ENCODE measurements around the gene CABYR.
"Not testable (repeated sequence)": the region's sequence is repeated elsewhere in the genome, so short reads cannot be mapped to it uniquely, and the experiment has no call there.

Gene CABYR

DNA sequence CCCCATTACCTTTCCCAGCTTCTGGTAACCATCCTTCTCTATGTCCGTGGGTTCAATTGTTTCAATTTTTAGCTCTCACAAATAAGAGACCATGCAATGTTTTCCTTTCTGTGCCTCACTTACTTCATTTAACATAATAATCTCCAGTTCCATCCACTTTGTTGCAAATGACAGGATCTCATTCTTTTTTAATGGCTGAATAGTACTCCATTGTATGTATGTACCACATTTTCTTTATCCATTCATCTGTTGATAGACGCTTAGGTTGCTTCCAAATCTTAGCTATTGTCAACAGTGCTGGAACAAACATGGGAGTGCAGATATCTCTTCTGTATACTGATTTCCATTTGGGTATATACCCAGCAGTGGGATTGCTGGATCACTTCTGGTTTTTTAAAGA lies 1.8 kb downstream of the CABYR start:
- TF ChIP-seq, protein P1, sequence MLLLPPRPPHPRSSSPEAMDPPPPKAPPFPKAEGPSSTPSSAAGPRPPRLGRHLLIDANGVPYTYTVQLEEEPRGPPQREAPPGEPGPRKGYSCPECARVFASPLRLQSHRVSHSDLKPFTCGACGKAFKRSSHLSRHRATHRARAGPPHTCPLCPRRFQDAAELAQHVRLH (tag by site-specific recombination; IDR thresholded peaks at IDR 0.05) = 0 out of 2 replicates have a peak, but pooled peaks have one; percentile 40
- TF ChIP-seq ZFP69B (tag by site-specific recombination; IDR thresholded peaks at IDR 0.05) = no peak
- peak; percentile 56 for TF ChIP-seq ZNF146 (tag by site-specific recombination; IDR thresholded peaks at IDR 0.05)
- peaks cover 14 to 22% of the 10 kb centered on the region in 2 experiments for H3K36me3 ChIP-seq (ENCODE audit: control insufficient read depth in 2 of 2, insufficient read depth in 1 of 2, low read length in 2 of 2)
- H3K4me3 ChIP-seq (ENCODE audit: low read depth, low read length) = no peak overlapping the region
- no peaks in the 10 kb centered on the region for H3K9me3 ChIP-seq (ENCODE audit: control insufficient read depth, insufficient read depth, low read depth, low read length)
- ChIA-PET CTCF (interaction anchor here (0.6 kb wide), 1 partner anchor 345 kb away, joined by 3 read pairs; no protein-coding TSS in a partner anchor), POLR2A (interaction anchor here (0.6 kb wide), 2 partner anchors 57 to 96 kb away, joined by 4 to 5 read pairs; no protein-coding TSS in a partner anchor)
- no peak overlapping the region for H3K27ac ChIP-seq (ENCODE audit: extremely low read depth, low read depth, low read length)
- peaks cover 4% of the 10 kb centered on the region for H3K4me1 ChIP-seq (ENCODE audit: control insufficient read depth, insufficient read depth, low read length)

DNA sequence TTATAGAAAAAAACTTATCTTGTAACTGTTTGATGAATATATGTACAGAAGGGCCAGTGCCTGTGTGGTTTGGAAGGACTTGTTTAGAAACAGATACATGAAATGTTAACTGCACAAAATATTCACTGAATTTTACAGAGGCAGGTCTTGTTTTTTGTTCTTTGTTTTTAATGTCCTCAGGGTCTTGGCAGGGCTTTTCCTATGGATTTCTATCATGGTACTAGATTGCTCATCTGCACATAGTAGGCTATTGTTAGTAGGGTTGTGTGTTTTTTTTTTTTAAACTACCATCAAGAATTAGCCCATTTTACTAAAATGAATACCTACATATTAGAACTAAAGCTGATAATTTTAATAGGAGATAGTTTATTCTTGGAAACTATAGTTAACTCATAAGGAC lies 3.5 kb downstream of the CABYR start:
- peaks cover 4% of the 10 kb centered on the region; the same call in 1 of the 2 replicates for H3K4me1 ChIP-seq (ENCODE audit: control insufficient read depth, insufficient read depth, low read length)
- H3K9me3 ChIP-seq (ENCODE audit: control insufficient read depth, insufficient read depth, low read depth, low read length) = no peaks in the 10 kb centered on the region; the same call in 1 of the 2 replicates
- ChIA-PET CTCF (interaction anchor here (2.1 kb wide), 1 partner anchor 34 kb away, joined by 6 read pairs; no protein-coding TSS in a partner anchor), POLR2A (interaction anchor here (0.6 to 0.7 kb wide), 2 partner anchors 9 to 1459 kb away, joined by 4 to 5 read pairs; no protein-coding TSS in a partner anchor)
- H3K36me3 ChIP-seq (ENCODE audit: control insufficient read depth in 2 of 2, insufficient read depth in 1 of 2, low read length in 2 of 2) = peaks cover 18 to 39% of the 10 kb centered on the region in 2 experiments
- TF ChIP-seq ZNF16 (tag by site-specific recombination; IDR thresholded peaks at IDR 0.05; ENCODE audit: low read depth) (no peak), ZNF792 (tag by site-specific recombination; IDR thresholded peaks at IDR 0.05) (no peak), ZNF449 (tag by site-specific recombination; IDR thresholded peaks at IDR 0.05) (no peak), ZNF416 (tag by site-specific recombination; IDR thresholded peaks at IDR 0.05) (no peak), HOXD13 (CRISPR knock-in tag; IDR thresholded peaks at IDR 0.05; ENCODE audit: borderline replicate concordance) (no peak), ZNF473 (tag by site-specific recombination; IDR thresholded peaks at IDR 0.05) (no peak), ZBTB1 (tag by site-specific recombination; IDR thresholded peaks at IDR 0.05) (no peak), ZSCAN30 (tag by site-specific recombination; IDR thresholded peaks at IDR 0.05) (no peak)
- no peak overlapping the region for H3K27ac ChIP-seq (ENCODE audit: extremely low read depth, low read depth, low read length)
- H3K4me3 ChIP-seq (ENCODE audit: low read depth, low read length) = no peak overlapping the region

GRCh38 chr18:24149591-24149990 lies 10.7 kb downstream of the CABYR start:
- POLR2A ChIA-PET = interaction anchor here (2.9 to 3.2 kb wide), 2 partner anchors 10 kb away, joined by 21 to 23 read pairs; partner anchors contain the start of gene CABYR
- CTCF ChIA-PET = not testable (repeated sequence)

DNA sequence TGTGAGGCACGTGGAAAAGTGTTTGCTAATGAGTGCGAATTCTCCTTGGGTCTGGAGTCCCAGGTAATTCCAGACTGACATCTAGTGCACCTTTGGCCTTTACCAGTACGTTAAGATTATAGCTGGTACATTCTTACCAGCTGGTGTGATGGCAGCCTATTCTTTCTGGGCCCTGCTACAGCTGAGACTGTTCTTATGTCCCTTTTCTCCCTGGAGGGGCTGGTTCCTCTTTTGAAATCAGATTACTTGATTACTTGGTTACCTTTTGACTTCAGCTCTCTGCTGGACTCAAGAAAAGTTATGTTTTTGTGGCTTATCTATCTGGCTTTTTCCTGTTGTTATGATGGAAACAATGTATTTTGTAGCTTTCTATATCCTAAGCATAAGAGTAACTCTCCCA lies 14.5 kb downstream of the CABYR start:
- Histone ChIP-seq H3K4me1 (ENCODE audit: control insufficient read depth, insufficient read depth, low read length) (no peaks in the 10 kb centered on the region), H3K27ac (ENCODE audit: extremely low read depth, low read depth, low read length) (no peak overlapping the region), H3K36me3 (ENCODE audit: control insufficient read depth in 2 of 2, insufficient read depth in 1 of 2, low read length in 2 of 2) (peaks cover 0 to 44% of the 10 kb centered on the region in 2 experiments; a peak in 2 of 3 replicates), H3K4me3 (ENCODE audit: low read depth, low read length) (no peak overlapping the region), H3K9me3 (ENCODE audit: control insufficient read depth, insufficient read depth, low read depth, low read length) (no peaks in the 10 kb centered on the region)
- POLR2A ChIA-PET = no interaction called here
- CTCF ChIA-PET = interaction anchor here (0.7 to 2.1 kb wide), 2 partner anchors 23 to 53 kb away, joined by 4 to 8 read pairs; no protein-coding TSS in a partner anchor
- TF ChIP-seq ZIC2 (tag by site-specific recombination; IDR thresholded peaks at IDR 0.05) (no peak), ZNF473 (tag by site-specific recombination; IDR thresholded peaks at IDR 0.05) (no peak), MZF1 (tag by site-specific recombination; IDR thresholded peaks at IDR 0.05; ENCODE audit: borderline replicate concordance) (no peak), ZNF184 (tag by site-specific recombination; IDR thresholded peaks at IDR 0.05) (no peak), ZSCAN30 (tag by site-specific recombination; IDR thresholded peaks at IDR 0.05) (no peak), ZNF157 (tag by site-specific recombination; IDR thresholded peaks at IDR 0.05) (no peak), HOXA7 (CRISPR knock-in tag; IDR thresholded peaks at IDR 0.05; ENCODE audit: borderline replicate concordance) (no peak), KLF10 (tag by site-specific recombination; IDR thresholded peaks at IDR 0.05) (no peak), ZFP37 (tag by site-specific recombination; IDR thresholded peaks at IDR 0.05) (no peak), ZNF677 (tag by site-specific recombination; IDR thresholded peaks at IDR 0.05) (no peak), ZNF121 (tag by site-specific recombination; IDR thresholded peaks at IDR 0.05) (no peak), YY2 (tag by site-specific recombination; IDR thresholded peaks at IDR 0.05) (no peak), ZNF23 (tag by site-specific recombination; IDR thresholded peaks at IDR 0.05; ENCODE audit: borderline replicate concordance) (no peak), ZNF10 (tag by site-specific recombination; IDR thresholded peaks at IDR 0.05) (no peak), ZNF510 (tag by site-specific recombination; IDR thresholded peaks at IDR 0.05; ENCODE audit: insufficient replicate concordance) (no peak)
- TF ChIP-seq, protein P2, sequence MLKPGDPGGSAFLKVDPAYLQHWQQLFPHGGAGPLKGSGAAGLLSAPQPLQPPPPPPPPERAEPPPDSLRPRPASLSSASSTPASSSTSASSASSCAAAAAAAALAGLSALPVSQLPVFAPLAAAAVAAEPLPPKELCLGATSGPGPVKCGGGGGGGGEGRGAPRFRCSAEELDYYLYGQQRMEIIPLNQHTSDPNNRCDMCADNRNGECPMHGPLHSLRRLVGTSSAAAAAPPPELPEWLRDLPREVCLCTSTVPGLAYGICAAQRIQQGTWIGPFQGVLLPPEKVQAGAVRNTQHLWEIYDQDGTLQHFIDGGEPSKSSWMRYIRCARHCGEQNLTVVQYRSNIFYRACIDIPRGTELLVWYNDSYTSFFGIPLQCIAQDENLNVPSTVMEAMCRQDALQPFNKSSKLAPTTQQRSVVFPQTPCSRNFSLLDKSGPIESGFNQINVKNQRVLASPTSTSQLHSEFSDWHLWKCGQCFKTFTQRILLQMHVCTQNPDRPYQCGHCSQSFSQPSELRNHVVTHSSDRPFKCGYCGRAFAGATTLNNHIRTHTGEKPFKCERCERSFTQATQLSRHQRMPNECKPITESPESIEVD (tag by site-specific recombination; IDR thresholded peaks at IDR 0.05) = no peak

More at GRCh38 chr18:24149591-24149990, 10.7 kb downstream of the CABYR start:
- H3K9me3 ChIP-seq (ENCODE audit: control insufficient read depth, insufficient read depth, low read depth, low read length); H3K27ac ChIP-seq (ENCODE audit: extremely low read depth, low read depth, low read length); H3K4me3 ChIP-seq (ENCODE audit: low read depth, low read length); H3K4me1 ChIP-seq (ENCODE audit: control insufficient read depth, insufficient read depth, low read length): not testable (repeated sequence)
- H3K36me3 ChIP-seq (ENCODE audit: control insufficient read depth in 2 of 2, insufficient read depth in 1 of 2, low read length in 2 of 2) = peaks cover 4 to 50% of the 10 kb centered on the region in 2 experiments; a peak in 2 of 3 replicates
